GM23248 (cell line): Measurements from ENCODE around the gene WDR73. TPM values are rescaled to one million over a fixed set of nuclear protein-coding genes. Genes with fewer than 3 reads are reported as not detected.

Experiments
- DNase-seq: peaks from one replicate; pipeline ENCODE4 v3.0.0-alpha.2; 2015
- H2AFZ ChIP-seq: fragments of 200-600 bp; sonication (generic); 2 replicates; pipeline ENCODE4 v1.6.1; 2016; ENCODE audit warnings: antibody characterized with exemption
- H3F3A ChIP-seq: fragments of 200-600 bp; sonication (generic); 2 replicates; pipeline ENCODE4 v1.6.1; 2016; ENCODE audit warnings: mild to moderate bottlenecking, antibody characterized with exemption, mixed run types; ENCODE audit not compliant: insufficient read depth
- H3K27ac ChIP-seq: fragments of 200-600 bp; sonication (generic); 2 replicates; pipeline ENCODE4 v1.5.1; 2016; ENCODE audit warnings: mild to moderate bottlenecking
- H3K27me3 ChIP-seq: fragments of 200-600 bp; sonication (generic); replicated peaks from 2 replicates; pipeline ENCODE4 v1.6.1; 2016; ENCODE audit warnings: mild to moderate bottlenecking; ENCODE audit not compliant: insufficient read depth
- H3K36me3 ChIP-seq: fragments of 200-600 bp; sonication (generic); 2 replicates; pipeline ENCODE4 v1.6.1; 2016; ENCODE audit warnings: low read depth, mild to moderate bottlenecking
- H3K4me1 ChIP-seq: fragments of 200-600 bp; sonication (generic); 2 replicates; pipeline ENCODE4 v1.6.1; 2016; ENCODE audit warnings: mild to moderate bottlenecking; ENCODE audit not compliant: insufficient read depth
- H3K4me2 ChIP-seq: fragments of 200-600 bp; sonication (generic); one replicate; pipeline ENCODE4 v1.6.1; 2016; ENCODE audit warnings: mild to moderate bottlenecking; ENCODE audit not compliant: unreplicated experiment
- H3K4me3 ChIP-seq: fragments of 200-600 bp; sonication (generic); 2 replicates; pipeline ENCODE4 v1.5.1; 2016; ENCODE audit warnings: mild to moderate bottlenecking
- H3K79me2 ChIP-seq: fragments of 200-600 bp; sonication (generic); 2 replicates; pipeline ENCODE4 v1.6.1; 2016; ENCODE audit warnings: mild to moderate bottlenecking; ENCODE audit not compliant: insufficient read depth
- H3K9ac ChIP-seq: fragments of 200-600 bp; sonication (generic); 2 replicates; pipeline ENCODE4 v1.6.1; 2016; ENCODE audit warnings: mild to moderate bottlenecking
- H3K9me2 ChIP-seq: fragments of 200-600 bp; sonication (generic); 2 replicates; pipeline ENCODE4 v1.6.1; 2016; ENCODE audit warnings: mixed run types, mild to moderate bottlenecking, moderate library complexity; ENCODE audit not compliant: insufficient read depth
- H3K9me3 ChIP-seq: fragments of 200-600 bp; sonication (generic); one replicate; pipeline ENCODE4 v1.6.1; 2017; ENCODE audit warnings: low read depth
- H4K20me1 ChIP-seq: fragments of 200-600 bp; sonication (generic); 2 replicates; pipeline ENCODE4 v1.6.0; 2016; ENCODE audit not compliant: insufficient read depth
- EZH2 ChIP-seq: fragments of 200-600 bp; sonication (generic); IDR thresholded peaks from 2 replicates; pipeline ENCODE4 v1.6.1; 2018; ENCODE audit warnings: antibody characterized with exemption, mild to moderate bottlenecking; ENCODE audit not compliant: insufficient read depth, poor library complexity, severe bottlenecking
- EZH2phosphoT487 ChIP-seq: fragments of 200-600 bp; sonication (generic); IDR thresholded peaks from 2 replicates; pipeline ENCODE4 v1.6.1; 2018; ENCODE audit warnings: antibody characterized with exemption, moderate library complexity, mild to moderate bottlenecking, low read depth; ENCODE audit not compliant: insufficient read depth
- WGBS, 2 experiments: methylation state at CpG; one replicate each; pipeline ENCODE4 v1.1.6; 2015 to 2017; ENCODE audit warnings: low lambda C conversion rate in 2 of 2, low coverage in 1 of 2; ENCODE audit errors: missing lambda C conversion rate in 2 of 2; 5-methylcytosine and 5-hydroxymethylcytosine counted together
- in situ Hi-C: fragments of 300-500 bp; cut with MboI; formaldehyde crosslinking; loops from 2 replicates; pipeline ENCODE4 v1.15.0; 2020
- polyA plus RNA-seq: library from polyadenylated mRNA; unstranded; fragments of >200 nt; fragmentation: Nextera tagmentation; extraction: Ambion mirVana; gene quantifications from 2 replicates; pipeline ENCODE4 v1.2.1, GENCODE V29; 2016
- total RNA-seq: library from RNA; depleted of rRNA; stranded (reverse); fragments of >200 nt; shearing (Covaris generic); gene quantifications from 2 replicates; pipeline ENCODE4 v1.2.3, GENCODE V29; 2014

WDR73 gene
- total and polyA plus RNA-seq, 2 experiments from 2014 or later = 25.6 to 26.0 TPM

GRCh38 chr15:84629033-84629432 is 25.1 kb downstream of the WDR73 start:
- H3K4me1 ChIP-seq = peaks cover 4% of the 10 kb centered on the region; the same call in 1 of the 2 replicates
- H3K79me2 ChIP-seq = peaks cover 18% of the 10 kb centered on the region
- H3K27me3 ChIP-seq = no peaks in the 10 kb centered on the region
- no peaks in the 10 kb centered on the region for H3K9me3 ChIP-seq
- H3K9ac ChIP-seq = no peak overlapping the region
- no peaks in the 10 kb centered on the region for H4K20me1 ChIP-seq
- H2AFZ ChIP-seq = no peak overlapping the region
- H3F3A ChIP-seq = peaks cover 17% of the 10 kb centered on the region
- no peak overlapping the region for H3K27ac ChIP-seq
- H3K4me3 ChIP-seq = no peak overlapping the region
- H3K9me2 ChIP-seq = no peaks in the 10 kb centered on the region
- TF ChIP-seq EZH2phosphoT487 (no peak), EZH2 (no peak)
- H3K36me3 ChIP-seq = no peaks in the 10 kb centered on the region
- H3K4me2 ChIP-seq = no peak overlapping the region
- in situ Hi-C loops = no loop called here
- no peak for DNase-seq
- whole genome bisulfite sequencing, 2 experiments = 90 to 93% methylated on average over 9 of the region's 9 CpGs

GRCh38 chr15:84625123-84625522 is 29.0 kb downstream of the WDR73 start:
- in situ Hi-C loops = no loop called here
- H3K79me2 ChIP-seq = no peaks in the 10 kb centered on the region
- no peak for TF ChIP-seq EZH2phosphoT487
- TF ChIP-seq EZH2 = no peak
- no peaks in the 10 kb centered on the region for H3K9me2 ChIP-seq
- H3K4me3 ChIP-seq = no peak overlapping the region
- no peaks in the 10 kb centered on the region for H3F3A ChIP-seq
- H3K4me1 ChIP-seq = no peaks in the 10 kb centered on the region
- no peaks in the 10 kb centered on the region for H3K27me3 ChIP-seq
- no peak overlapping the region for H3K9ac ChIP-seq
- no peak overlapping the region for H2AFZ ChIP-seq
- WGBS, 2 experiments = 97 to 100% methylated on average over 2 of the region's 2 CpGs
- H3K9me3 ChIP-seq = no peaks in the 10 kb centered on the region
- no peak overlapping the region for H3K27ac ChIP-seq
- peaks cover 5% of the 10 kb centered on the region; the same call in 1 of the 2 replicates for H3K36me3 ChIP-seq
- no peaks in the 10 kb centered on the region for H4K20me1 ChIP-seq
- H3K4me2 ChIP-seq = no peak overlapping the region
- no peak for DNase-seq

GRCh38 chr15:84624359-84624758 is 29.7 kb downstream of the WDR73 start:
- H3K36me3 ChIP-seq = peaks cover 5% of the 10 kb centered on the region; the same call in 1 of the 2 replicates
- no peak overlapping the region for H2AFZ ChIP-seq
- no peaks in the 10 kb centered on the region for H3K4me1 ChIP-seq
- H3K79me2 ChIP-seq = no peaks in the 10 kb centered on the region
- H3K4me3 ChIP-seq = no peak overlapping the region
- no peak for DNase-seq
- in situ Hi-C loops = no loop called here
- H3K9ac ChIP-seq = no peak overlapping the region
- no peak overlapping the region for H3K27ac ChIP-seq
- no peaks in the 10 kb centered on the region for H4K20me1 ChIP-seq
- TF ChIP-seq EZH2phosphoT487 (no peak), EZH2 (no peak)
- H3K27me3 ChIP-seq = no peaks in the 10 kb centered on the region
- no peaks in the 10 kb centered on the region for H3K9me3 ChIP-seq
- H3F3A ChIP-seq = no peaks in the 10 kb centered on the region
- H3K9me2 ChIP-seq = no peaks in the 10 kb centered on the region
- WGBS, 2 experiments = 94 to 95% methylated on average over 6 of the region's 7 CpGs
- H3K4me2 ChIP-seq = no peak overlapping the region

DNA sequence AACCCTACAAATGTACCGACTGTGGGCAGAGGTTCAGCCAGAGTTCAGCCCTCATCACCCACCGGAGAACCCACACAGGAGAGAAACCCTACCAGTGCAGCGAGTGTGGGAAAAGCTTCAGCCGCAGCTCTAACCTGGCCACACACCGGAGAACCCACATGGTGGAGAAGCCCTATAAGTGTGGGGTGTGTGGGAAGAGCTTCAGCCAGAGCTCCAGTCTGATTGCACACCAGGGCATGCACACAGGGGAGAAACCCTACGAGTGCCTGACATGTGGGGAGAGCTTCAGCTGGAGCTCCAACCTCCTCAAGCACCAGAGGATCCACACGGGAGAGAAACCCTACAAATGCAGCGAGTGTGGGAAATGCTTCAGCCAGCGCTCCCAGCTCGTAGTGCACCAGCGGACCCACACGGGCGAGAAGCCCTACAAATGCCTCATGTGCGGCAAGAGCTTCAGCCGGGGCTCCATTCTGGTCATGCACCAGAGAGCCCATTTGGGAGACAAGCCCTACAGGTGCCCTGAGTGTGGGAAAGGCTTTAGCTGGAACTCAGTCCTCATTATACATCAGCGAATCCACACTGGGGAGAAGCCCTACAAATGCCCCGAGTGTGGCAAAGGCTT is 32.6 kb downstream of the WDR73 start:
- Histone ChIP-seq H3K79me2 (no peaks in the 10 kb centered on the region), H3K4me1 (no peaks in the 10 kb centered on the region), H2AFZ (no peak overlapping the region), H4K20me1 (no peaks in the 10 kb centered on the region), H3K4me3 (no peak overlapping the region), H3K9me3 (no peaks in the 10 kb centered on the region), H3F3A (no peaks in the 10 kb centered on the region), H3K27me3 (no peaks in the 10 kb centered on the region), H3K27ac (no peak overlapping the region), H3K9ac (no peak overlapping the region), H3K9me2 (no peaks in the 10 kb centered on the region), H3K36me3 (peaks cover 5% of the 10 kb centered on the region; the same call in 1 of the 2 replicates), H3K4me2 (no peak overlapping the region)
- in situ Hi-C loops = no loop called here
- DNase-seq = no peak
- WGBS, 2 experiments = 96% methylated on average over 17 of the region's 17 CpGs
- TF ChIP-seq EZH2 = no peak
- no peak for TF ChIP-seq EZH2phosphoT487
